ENCODE measurements around the gene HNF1B. TPM values are rescaled to one million over a fixed set of nuclear protein-coding genes. Genes with fewer than 3 reads are reported as not detected.
A peak's percentile ranks its signal among the peaks of the same experiment; 100 is the strongest.

The HNF1B gene
- polyA plus RNA-seq, 1 donor, result not detected

GRCh38 chr17:37735165-37735564, 9.7 kb downstream of the HNF1B start:
- DNase-seq (ENCODE audit: low read depth), result no peak

DNA sequence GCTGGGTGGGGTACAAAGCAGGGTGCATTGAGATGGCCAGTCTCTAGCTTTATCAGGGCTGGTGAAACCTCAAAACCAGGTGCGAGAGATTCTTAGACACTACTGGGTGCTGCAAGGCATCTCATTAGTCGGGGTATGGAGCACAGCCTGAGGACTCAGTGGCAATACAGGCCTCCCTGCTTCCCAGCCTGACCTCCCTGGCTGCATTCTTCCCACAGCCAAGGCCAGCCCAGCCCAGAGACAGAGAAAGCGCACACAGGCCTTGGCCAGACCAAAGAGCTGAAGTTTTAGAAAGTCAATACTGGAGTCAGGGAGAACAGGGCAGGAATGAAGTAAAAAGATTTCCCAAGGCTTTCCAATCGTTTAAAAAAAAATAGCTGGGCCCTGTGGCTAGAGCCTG, 12.5 kb downstream of the HNF1B start:
- no peak for DNase-seq (ENCODE audit: low read depth)

- DNase-seq (ENCODE audit: low read depth), result no peak
Measured at GRCh38 chr17:37731056-37731455, 13.8 kb downstream of the HNF1B start.

- DNase-seq (ENCODE audit: low read depth), result no peak
Measured at GRCh38 chr17:37729905-37730304, 15.0 kb downstream of the HNF1B start.

GRCh38 chr17:37726891-37727675, 17.8 kb downstream of the HNF1B start:
- DNase-seq (ENCODE audit: low read depth), result no peak

GRCh38 chr17:37726248-37726647, 18.6 kb downstream of the HNF1B start:
- DNase-seq (ENCODE audit: low read depth), result no peak

- no peak for DNase-seq (ENCODE audit: low read depth)
Measured at GRCh38 chr17:37725601-37726146, 19.2 kb downstream of the HNF1B start.

- DNase-seq (ENCODE audit: low read depth), result no peak
Measured at GRCh38 chr17:37725021-37725595, 19.8 kb downstream of the HNF1B start.

DNA sequence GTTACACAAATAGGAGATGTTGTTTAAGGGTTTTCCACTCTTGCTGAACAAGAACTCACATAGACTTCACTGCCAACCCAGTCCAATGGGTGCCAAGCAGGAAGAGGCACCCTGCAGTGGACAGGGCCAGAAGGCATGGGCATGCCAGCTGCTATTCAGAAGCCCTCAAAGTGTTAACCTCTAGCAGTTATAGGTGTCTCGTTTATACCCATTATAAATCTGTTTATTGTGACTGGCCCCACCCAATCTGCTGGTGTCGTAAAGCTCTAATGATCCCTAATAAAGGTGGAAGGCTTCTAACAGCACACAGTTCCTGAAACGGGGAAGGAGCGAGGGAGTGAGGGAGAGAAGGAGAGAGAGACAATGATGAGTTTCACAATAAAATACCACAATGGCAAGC, 23.9 kb downstream of the HNF1B start:
- no peak for DNase-seq (ENCODE audit: low read depth)

DNA sequence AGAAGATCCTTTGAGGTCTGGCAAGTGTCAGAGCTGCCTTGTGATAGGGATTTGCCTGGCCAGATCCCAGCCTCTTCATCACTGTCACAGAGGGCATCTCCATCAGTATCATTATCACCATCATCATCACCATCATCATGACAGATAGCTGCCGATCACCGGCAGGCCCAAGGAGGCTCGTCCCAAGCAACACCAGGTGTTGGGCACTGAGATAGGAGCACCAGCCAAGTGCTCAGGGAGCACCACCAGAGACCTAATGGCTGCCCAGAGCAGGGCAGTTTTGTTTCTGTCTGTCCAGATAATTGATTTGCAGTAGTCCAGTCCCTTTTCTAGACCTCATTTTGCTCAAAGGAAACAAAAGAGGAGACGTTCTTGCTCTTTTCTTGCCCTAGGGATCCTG, 25.0 kb downstream of the HNF1B start:
- no peak for DNase-seq (ENCODE audit: low read depth)

DNA sequence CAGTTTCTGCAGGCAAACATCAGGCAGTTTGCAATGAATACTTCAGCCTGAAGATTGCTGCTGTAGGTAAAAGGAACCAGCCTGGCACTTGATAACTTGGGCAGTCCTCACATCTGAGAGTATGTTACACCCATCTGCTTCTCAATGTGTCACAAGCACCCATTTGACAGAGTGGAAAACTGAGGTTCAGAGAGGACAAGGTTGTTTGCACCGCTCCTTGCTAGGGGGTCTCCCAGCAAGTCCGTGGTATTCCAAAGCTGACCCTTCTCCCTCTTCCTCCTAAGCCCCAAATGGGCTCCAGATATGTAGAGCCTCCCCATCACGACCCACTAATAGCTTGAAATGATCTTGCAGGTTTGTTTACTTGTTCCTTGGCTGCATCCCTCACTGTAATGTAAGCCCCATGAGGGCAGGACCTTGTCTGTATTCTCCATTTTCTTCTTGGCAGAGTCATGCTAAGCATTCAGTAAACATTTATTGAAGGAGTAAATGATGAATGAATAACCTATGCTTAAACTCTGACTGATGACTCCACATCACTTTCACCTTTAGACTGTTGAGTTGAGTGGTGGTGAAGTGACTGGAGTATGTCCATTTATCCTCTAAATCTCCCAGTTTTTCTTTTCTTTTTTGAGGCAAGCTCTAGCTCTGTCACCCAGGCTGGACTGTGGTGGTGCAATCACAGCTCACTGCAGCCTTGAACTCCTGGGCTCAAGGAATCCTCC, 26.4 kb downstream of the HNF1B start:
- DNase-seq (ENCODE audit: low read depth), result no peak

DNA sequence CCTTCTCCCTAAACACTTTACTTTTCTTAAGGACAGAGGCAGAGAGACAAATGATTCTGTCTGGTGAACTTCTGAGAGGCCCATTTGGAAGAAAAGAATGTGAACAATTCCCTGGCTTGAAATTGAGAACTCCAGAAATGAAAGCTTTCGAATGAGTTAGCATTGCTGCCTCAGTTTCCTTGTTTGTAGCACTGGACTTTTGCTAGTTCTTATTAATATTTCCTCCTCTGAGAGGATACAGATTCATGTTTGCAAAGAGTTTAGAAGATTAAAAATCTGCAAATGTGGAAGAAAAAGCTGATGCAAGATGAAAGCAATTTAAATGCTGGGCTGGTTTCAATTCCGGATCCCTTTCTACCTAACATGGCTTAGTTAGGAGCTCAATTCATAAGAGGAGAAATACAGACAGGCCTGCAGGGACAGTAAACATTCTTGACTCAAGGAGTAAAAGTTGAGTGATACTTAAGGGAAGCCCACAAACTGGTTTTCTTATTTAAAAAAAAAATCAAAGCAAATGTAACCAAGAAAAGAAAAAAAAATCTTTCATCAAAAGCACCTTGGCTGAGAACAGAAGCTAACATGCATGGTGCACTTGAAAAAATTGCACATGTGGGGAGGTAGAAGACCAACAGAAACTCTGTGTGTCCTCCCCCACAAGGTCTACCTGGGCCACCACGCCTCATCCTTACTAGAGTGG, 27.1 kb downstream of the HNF1B start:
- no peak for DNase-seq (ENCODE audit: low read depth)

DNA sequence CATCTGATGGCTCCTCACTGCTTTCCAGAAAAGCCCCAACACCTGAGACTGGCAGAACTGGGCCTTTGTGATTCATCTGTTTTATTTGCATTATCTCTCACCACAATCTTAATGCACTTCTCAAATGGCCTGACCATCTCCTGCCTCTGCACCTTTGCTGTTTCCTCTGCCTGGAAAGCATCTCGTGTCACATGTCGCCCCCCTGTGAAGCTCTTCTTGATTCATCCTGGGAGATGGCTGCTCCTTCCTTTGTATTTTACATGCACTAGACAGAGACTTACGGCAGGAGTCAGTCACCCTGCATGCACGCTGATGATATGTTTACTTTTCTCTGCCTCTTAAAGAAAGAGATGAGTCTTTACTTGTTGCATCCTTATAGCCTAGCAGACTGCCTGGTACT, 30.0 kb downstream of the HNF1B start:
- no peak for DNase-seq (ENCODE audit: low read depth)

- DNase-seq (ENCODE audit: low read depth), result no peak
Measured at GRCh38 chr17:37713624-37714023, 31.2 kb downstream of the HNF1B start.

DNA sequence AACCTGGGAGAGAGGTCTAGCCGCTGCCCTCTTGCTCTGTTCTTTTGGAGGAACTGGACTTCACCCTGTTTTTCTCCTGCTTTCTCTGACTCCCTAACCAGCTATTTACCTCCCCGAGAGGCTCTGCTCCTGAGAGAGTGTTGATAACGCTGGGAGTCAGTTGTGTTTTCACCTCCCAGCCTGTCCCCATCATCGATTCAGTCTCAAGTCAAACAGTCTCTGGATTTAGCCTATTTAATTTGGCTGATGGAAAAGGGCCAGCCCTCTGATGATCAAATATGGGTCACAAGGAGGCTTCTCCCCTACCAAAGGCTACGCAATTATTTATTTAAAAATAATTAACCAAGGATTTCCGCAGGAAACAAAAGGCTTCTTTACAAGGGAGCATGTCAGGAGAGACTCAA, 31.8 kb downstream of the HNF1B start:
- DNase-seq (ENCODE audit: low read depth), result no peak

GRCh38 chr17:37711113-37711512, 33.7 kb downstream of the HNF1B start:
- DNase-seq (ENCODE audit: low read depth), result no peak

DNA sequence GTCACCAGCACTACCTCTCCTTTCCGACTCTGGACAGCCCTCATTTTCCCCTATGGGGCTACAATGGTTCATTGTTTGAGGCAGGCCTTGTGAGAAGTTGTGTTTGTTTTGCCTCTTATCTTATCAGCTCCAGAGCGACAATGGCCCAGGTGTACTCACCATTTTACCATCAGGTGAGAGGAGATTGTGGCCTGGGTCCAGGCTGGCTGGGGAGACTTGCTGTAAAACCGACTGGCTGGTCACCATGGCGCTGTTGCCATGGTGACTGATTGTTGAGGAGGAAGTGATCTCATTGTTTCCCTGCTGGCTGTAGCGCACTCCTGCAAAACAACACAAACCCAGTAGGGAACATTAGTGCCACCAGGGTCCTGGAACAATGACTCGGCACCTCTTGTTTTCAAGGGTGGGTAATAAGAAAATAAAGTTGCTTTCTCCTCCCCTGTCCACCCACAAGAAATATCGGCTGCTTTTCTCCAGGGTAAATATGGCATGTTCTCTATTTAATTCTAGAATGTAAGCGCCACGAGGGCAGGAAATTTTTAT, 34.4 kb downstream of the HNF1B start:
- peak; percentile 2 for DNase-seq (ENCODE audit: low read depth)

- DNase-seq (ENCODE audit: low read depth), result no peak
Measured at GRCh38 chr17:37708616-37709212, 36.1 kb downstream of the HNF1B start.

DNA sequence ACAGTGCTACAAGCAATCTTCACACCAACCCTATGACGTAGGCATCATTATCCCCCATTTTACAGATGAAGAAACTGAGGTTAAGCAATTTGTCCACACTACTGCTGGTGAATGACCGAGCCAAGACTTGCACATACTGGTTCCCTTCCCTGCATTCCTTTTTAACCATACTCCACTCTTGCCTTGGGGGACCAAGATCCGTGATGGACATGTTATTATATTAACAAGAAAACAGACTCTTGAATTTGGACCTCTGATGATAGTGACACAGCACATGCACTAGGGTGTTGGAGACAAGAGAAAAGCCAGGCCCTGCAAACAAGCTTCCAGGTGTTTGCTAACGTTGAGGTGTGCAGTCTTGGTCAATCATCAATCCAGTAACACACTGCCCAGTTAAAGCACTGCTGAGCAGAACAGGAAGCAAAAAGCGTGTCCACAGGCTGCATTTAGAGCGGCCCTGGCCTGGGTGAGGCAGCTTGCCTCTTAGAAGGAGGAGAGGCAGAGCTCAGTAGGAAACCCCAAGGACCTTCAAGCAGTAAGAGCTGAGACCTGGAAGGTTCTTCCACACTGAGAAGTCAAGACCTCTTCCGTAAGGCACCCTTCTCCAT, 36.7 kb downstream of the HNF1B start:
- DNase-seq (ENCODE audit: low read depth), result no peak

DNA sequence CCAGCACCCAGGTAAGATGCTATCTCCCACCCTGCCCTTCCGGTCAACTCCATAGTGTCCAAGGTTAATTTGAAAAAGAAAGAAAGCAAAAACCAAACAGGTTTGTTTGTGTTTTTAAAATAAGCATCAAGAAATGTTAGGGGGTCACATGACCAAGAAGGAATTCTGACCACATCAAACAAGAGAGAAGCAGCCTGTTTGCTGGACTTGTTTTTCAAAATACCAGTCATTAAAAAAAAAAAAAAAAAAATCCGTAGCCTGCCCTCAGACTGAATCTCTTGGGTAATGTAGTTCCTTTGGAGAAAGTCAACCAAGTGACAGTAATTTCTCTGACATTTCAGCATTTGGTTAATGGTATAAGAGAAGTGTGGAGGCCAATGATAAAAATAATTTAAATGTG, 38.4 kb downstream of the HNF1B start:
- DNase-seq (ENCODE audit: low read depth), result no peak

- no peak for DNase-seq (ENCODE audit: low read depth)
Measured at GRCh38 chr17:37702598-37702997, 42.3 kb downstream of the HNF1B start.
